Measurements from ENCODE around the gene RABL2A.
A peak's percentile ranks its signal among the peaks of the same experiment; 100 is the strongest.
"Not testable (repeated sequence)": the region's sequence is repeated elsewhere in the genome, so short reads cannot be mapped to it uniquely, and the experiment has no call there.

Gene RABL2A

DNA sequence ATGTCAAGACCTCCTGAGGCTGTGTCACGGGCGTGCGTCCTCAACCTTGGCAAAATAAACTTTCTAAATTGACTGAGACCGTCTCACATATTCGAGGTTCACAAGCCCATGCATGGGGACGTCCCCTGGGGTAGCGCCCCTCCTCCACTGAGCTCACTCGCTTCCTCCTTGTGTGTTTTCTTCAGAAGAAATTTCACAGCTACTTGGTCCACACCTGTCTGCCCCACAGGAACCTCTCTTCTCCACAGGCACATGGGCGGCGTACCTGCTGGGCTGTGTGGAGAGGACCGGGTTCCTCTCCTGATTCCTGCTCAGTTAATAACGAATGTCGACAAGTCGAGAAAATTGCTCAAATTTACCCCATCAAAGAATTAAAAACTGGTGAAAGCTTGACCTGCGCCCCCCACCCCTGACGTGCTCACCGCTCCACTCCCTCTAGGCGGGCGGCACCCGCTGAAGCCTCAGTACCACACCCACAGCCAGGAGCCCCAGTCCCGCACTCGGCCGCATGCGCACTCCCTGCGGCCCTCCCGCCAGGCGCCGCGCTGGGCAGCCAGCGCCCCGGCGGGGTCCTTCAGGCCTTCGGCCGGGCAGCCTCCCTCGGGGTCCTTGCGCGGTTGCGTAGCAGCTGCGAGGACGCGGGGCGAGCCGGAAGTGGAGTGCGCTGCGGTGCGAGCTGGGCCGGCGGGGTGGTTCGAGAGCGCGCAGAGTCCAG, at the start of gene RABL2A:
Gene RABL2A, plus strand, starts transcription at position 651 of the 715 bp plus-strand sequence. CDS start 1,341 bp downstream, outside the sequence.
- DNase-seq (ENCODE audit: insufficient read length, low spot score); FAIRE-seq: not testable (repeated sequence)

- FAIRE-seq; DNase-seq (ENCODE audit: insufficient read length, low spot score): not testable (repeated sequence)
Observed at GRCh38 chr2:113578508-113578907, 48.6 kb upstream of the RABL2A start.

DNA sequence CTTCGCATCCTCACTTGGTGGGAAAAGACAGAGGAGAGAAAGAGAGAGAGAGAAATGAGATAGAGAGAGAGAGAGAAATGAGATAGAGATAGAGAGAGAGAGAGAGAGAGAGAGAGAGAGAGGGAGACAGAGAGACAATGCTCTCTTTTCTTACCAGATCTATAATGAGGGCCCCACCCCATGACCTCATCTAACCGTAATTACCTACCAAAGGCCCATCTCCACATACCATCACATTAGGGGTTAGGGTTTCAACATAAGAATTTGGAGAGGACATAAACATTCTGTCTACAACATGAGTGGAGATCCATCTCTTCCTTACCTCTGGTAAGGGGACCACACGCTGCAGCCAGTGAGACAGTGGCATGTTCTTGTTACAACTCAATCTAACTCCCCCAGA, 44.6 kb upstream of the RABL2A start:
- not testable (repeated sequence) for FAIRE-seq; DNase-seq (ENCODE audit: insufficient read length, low spot score)

GRCh38 chr2:113583521-113584225, 43.4 kb upstream of the RABL2A start:
- peak; percentile 35 for DNase-seq (ENCODE audit: insufficient read length, low spot score)
- FAIRE-seq: not testable (repeated sequence)

GRCh38 chr2:113584311-113585092, 42.6 kb upstream of the RABL2A start:
- DNase-seq (ENCODE audit: insufficient read length, low spot score); FAIRE-seq: not testable (repeated sequence)

- DNase-seq (ENCODE audit: insufficient read length, low spot score); FAIRE-seq: not testable (repeated sequence)
Observed at GRCh38 chr2:113587201-113587600, 39.9 kb upstream of the RABL2A start.

DNA sequence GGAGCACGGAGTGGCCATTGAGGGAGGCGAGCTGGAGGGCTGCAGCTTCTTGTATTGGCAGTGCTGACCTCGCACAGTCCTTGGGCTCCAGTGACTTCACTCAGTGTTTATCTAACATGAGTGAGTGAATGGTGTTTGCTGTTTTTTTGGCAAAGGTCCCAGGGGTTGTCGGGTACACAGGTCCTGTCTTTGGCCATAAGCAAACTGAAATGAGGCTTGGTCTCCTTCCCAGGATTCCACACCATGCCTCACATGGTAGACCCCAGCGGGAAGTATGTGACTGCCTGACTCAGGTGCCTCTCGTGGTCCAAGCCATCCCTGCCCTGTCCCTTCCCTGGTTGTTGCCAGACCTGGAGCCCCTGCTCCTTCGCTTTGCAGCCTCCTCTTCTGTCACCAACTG, 37.5 kb upstream of the RABL2A start:
- not testable (repeated sequence) for DNase-seq (ENCODE audit: insufficient read length, low spot score); FAIRE-seq

- not testable (repeated sequence) for DNase-seq (ENCODE audit: insufficient read length, low spot score); FAIRE-seq
Observed at GRCh38 chr2:113591926-113592325, 35.1 kb upstream of the RABL2A start.

DNA sequence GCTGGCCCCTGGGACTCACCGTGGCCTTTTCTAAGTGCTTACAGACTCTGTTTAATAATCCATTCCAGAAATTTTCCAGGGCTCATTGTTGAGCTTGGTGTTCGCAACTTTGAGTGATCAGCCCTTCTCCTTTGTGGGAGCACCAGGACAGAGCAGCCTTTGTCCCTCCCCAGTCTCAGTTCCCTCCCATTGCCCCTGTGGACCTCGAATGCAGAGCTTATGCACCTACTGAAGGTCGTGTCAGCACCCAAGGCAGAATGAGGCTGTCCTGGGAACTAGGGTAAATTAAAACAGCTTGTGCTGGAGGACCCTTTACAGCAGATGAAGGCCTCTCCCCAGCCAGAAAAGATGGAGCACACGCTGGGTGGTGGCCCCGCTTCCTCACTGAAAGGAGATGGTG, 33.8 kb upstream of the RABL2A start:
- FAIRE-seq; DNase-seq (ENCODE audit: insufficient read length, low spot score): not testable (repeated sequence)

- FAIRE-seq: not testable (repeated sequence)
Observed at GRCh38 chr2:113595725-113596124, 31.3 kb upstream of the RABL2A start.

DNA sequence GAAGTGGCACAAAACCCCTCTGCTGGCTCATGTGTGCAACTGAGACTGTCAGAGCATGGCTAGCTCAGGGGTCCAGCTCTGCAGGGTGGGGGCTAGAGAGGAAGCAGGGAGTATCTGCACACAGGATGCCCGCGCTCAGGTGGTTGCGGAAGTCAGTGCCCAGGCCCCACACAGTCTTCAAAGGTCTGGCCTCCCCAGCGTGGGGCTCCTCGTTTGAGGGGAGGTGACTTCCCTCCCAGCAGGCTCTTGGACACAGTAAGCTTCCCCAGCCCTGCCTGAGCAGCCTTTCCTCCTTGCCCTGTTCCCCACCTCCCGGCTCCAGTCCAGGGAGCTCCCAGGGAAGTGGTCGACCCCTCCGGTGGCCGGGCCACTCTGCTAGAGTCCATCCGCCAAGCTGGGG, 29.9 kb upstream of the RABL2A start:
- DNase-seq (ENCODE audit: insufficient read length, low spot score); FAIRE-seq: not testable (repeated sequence)

More at GRCh38 chr2:113595725-113596124, 31.3 kb upstream of the RABL2A start:
- DNase-seq (ENCODE audit: insufficient read length, low spot score): not testable (repeated sequence)

DNA sequence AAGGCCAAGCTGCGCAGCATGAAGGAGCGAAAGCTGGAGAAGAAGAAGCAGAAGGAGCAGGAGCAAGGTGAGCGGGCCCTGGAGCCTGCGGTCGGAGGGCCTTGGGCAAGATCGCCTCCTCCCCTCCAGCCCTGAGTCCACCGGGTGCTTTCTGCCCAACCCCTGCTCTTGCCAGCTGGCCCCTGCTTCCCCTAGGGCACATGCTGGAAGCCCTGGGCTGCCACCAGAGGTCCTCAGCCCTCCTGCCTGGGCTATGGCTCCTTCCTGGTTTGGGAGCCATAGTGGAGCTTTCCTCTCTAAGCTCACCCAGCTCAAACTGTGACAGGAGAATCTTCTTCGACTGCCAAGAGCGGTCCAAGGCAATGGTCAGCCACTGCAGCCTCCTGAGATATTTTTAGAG, 29.5 kb upstream of the RABL2A start:
- not testable (repeated sequence) for DNase-seq (ENCODE audit: insufficient read length, low spot score); FAIRE-seq

- not testable (repeated sequence) for DNase-seq (ENCODE audit: insufficient read length, low spot score); FAIRE-seq
Observed at GRCh38 chr2:113598180-113598579, 28.9 kb upstream of the RABL2A start.

DNA sequence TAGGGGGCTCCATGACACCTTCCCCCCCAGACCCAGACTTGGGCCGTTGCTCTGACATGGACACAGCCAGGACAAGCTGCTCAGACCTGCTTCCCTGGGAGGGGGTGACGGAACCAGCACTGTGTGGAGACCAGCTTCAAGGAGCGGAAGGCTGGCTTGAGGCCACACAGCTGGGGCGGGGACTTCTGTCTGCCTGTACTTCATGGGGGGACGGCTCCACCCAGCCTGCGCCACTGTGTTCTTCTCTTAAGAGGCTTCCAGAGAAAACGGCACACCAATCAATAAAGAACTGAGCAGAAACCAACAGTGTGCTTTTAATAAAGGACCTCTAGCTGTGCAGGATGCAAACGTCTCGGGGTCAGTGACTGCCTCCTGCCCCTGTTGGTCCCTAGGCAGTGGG, 28.3 kb upstream of the RABL2A start:
- not testable (repeated sequence) for FAIRE-seq; DNase-seq (ENCODE audit: insufficient read length, low spot score)

- not testable (repeated sequence) for DNase-seq (ENCODE audit: insufficient read length, low spot score); FAIRE-seq
Observed at GRCh38 chr2:113599208-113599607, 27.9 kb upstream of the RABL2A start.

DNA sequence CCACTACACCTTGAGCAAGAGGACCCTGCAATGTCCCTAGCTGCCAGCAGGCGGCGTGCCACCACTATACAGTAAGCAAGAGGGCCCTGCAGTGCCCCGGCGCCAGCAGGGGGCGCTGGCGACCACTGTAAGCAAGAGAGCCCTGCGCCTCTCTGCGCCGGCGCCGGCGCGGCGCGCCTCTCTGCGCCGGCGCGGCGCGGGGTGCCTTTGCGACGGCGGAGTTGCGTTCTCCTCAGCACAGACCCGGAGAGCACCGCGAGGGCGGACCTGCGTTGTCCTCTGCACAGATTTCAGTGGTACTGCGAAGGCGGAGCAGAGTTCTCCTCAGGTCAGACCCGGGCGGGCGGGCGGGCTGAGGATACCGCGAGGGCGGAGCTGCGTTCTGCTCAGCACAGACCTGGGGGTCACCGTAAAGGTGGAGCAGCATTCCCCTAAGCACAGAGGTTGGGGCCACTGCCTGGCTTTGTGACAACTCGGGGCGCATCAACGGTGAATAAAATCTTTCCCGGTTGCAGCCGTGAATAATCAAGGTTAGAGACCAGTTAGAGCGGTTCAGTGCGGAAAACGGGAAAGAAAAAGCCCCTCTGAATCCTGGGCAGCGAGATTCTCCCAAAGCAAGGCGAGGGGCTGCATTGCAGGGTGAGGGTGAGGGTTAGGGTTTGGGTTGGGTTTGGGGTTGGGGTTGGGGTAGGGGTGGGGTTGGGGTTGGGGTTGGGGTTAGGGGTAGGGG, 24.9 kb upstream of the RABL2A start:
- not testable (repeated sequence) for DNase-seq (ENCODE audit: insufficient read length, low spot score); FAIRE-seq

All from H54 (cell line).